ENCODE data around the gene SLC39A8.

The SLC39A8 gene

DNA sequence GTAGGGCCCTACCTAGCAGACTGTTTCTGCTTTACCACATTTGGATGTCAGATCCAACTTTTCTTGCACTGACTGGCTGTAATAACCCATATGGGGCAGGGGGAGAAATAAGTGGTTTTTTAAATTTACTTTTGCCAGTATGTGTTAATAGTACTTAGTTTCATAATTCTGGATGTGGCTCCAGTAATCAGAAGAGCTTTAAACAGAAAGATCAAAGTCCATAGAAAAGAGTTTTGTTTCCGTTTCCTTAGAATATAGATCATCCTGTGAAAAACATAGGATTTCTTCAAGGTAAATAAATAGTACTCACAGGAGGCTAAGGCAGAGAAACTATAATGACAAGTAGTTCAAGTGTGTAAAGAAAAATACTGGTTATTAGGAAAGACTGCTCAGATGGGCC, 85.6 kb downstream of the SLC39A8 start:
- H3K4me3 ChIP-seq (ENCODE audit: low read length) = no peak overlapping the region
- H3K36me3 ChIP-seq (ENCODE audit: control insufficient read depth, low read length) = peaks cover 9% of the 10 kb centered on the region
- no peak overlapping the region for H3K27ac ChIP-seq (ENCODE audit: low read depth, low read length)

DNA sequence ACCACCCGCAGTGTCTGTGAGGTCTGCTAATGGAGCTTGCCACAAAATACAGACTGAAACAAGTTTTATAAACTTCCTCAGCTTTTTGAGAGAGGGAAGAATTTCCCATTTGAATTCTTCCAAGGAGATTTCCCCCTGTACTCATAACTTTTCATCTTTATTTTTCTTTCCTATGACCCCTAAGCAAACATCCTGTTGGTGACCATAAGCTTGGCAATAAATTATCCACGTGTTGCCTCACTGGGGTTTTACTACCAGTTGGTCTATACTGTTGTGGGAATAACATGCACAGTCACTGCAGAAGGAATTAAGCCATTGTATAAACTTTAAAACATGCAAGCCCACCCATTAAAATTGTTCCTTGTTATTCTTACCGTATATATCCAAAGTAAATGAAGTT, 86.2 kb downstream of the SLC39A8 start:
- Histone ChIP-seq H3K4me3 (ENCODE audit: low read length) (no peak overlapping the region), H3K9me3 (ENCODE audit: control insufficient read depth, insufficient read depth, low read length) (no peaks in the 10 kb centered on the region), H3K79me2 (ENCODE audit: control insufficient read depth, low read length) (no peaks in the 10 kb centered on the region), H3F3A (ENCODE audit: control insufficient read depth, insufficient read depth) (no peaks in the 10 kb centered on the region), H4K20me1 (ENCODE audit: control insufficient read depth, insufficient read depth, low read depth, low read length) (no peaks in the 10 kb centered on the region), H3K27ac (ENCODE audit: low read depth, low read length) (no peak overlapping the region), H3K4me1 (ENCODE audit: control insufficient read depth, low read length) (no peaks in the 10 kb centered on the region), H3K9me2 (replicated peaks; ENCODE audit: control insufficient read depth, low read length) (no peaks in the 10 kb centered on the region), H3K36me3 (ENCODE audit: control insufficient read depth, low read length) (peaks cover 9% of the 10 kb centered on the region), H3K27me3 (ENCODE audit: control insufficient read depth, low read length) (no peaks in the 10 kb centered on the region), H3K4me2 (ENCODE audit: low read length) (no peak overlapping the region)
- TF ChIP-seq, protein P1, sequence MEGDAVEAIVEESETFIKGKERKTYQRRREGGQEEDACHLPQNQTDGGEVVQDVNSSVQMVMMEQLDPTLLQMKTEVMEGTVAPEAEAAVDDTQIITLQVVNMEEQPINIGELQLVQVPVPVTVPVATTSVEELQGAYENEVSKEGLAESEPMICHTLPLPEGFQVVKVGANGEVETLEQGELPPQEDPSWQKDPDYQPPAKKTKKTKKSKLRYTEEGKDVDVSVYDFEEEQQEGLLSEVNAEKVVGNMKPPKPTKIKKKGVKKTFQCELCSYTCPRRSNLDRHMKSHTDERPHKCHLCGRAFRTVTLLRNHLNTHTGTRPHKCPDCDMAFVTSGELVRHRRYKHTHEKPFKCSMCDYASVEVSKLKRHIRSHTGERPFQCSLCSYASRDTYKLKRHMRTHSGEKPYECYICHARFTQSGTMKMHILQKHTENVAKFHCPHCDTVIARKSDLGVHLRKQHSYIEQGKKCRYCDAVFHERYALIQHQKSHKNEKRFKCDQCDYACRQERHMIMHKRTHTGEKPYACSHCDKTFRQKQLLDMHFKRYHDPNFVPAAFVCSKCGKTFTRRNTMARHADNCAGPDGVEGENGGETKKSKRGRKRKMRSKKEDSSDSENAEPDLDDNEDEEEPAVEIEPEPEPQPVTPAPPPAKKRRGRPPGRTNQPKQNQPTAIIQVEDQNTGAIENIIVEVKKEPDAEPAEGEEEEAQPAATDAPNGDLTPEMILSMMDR (IDR thresholded peaks at IDR 0.05; ENCODE audit: low read depth, low read length, poor library complexity, severe bottlenecking) = no peak
- no peak for TF ChIP-seq EZH2phosphoT487 (IDR thresholded peaks at IDR 0.05; ENCODE audit: borderline replicate concordance, low read length)

More for the DNA sequence above, 85.6 kb downstream of the SLC39A8 start:
- no peaks in the 10 kb centered on the region for H3K27me3 ChIP-seq (ENCODE audit: control insufficient read depth, low read length)
- H3F3A ChIP-seq (ENCODE audit: control insufficient read depth, insufficient read depth) = no peaks in the 10 kb centered on the region
- no peaks in the 10 kb centered on the region for H3K9me2 ChIP-seq (replicated peaks; ENCODE audit: control insufficient read depth, low read length)
- TF ChIP-seq, protein P1 (IDR thresholded peaks at IDR 0.05; ENCODE audit: low read depth, low read length, poor library complexity, severe bottlenecking) = no peak
- TF ChIP-seq EZH2phosphoT487 (IDR thresholded peaks at IDR 0.05; ENCODE audit: borderline replicate concordance, low read length) = no peak
- no peaks in the 10 kb centered on the region for H3K4me1 ChIP-seq (ENCODE audit: control insufficient read depth, low read length)
- no peaks in the 10 kb centered on the region for H3K79me2 ChIP-seq (ENCODE audit: control insufficient read depth, low read length)
- H3K4me2 ChIP-seq (ENCODE audit: low read length) = no peak overlapping the region
- H3K9me3 ChIP-seq (ENCODE audit: control insufficient read depth, insufficient read depth, low read length) = no peaks in the 10 kb centered on the region
- H4K20me1 ChIP-seq (ENCODE audit: control insufficient read depth, insufficient read depth, low read depth, low read length) = no peaks in the 10 kb centered on the region

DNA sequence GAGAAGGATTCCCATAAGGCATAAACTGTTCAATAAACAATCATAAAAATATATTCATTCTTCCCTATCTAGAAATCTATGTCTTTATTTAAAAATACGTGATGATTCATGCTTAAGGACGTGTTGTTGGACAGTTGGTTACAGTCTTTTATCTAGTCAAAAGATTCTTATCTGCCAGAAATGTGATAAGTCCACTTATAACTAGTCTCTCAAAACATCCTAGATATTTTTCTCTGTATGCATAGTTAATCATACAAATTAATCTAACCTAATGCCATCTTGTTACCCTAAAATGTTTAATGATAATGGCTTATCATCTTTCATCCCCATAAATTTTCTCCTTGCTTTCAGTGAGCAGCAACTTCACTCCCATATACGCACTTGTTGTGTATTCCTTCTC, 89.0 kb downstream of the SLC39A8 start:
- TF ChIP-seq, protein P1 (IDR thresholded peaks at IDR 0.05; ENCODE audit: low read depth, low read length, poor library complexity, severe bottlenecking) = no peak
- no peak for TF ChIP-seq EZH2phosphoT487 (IDR thresholded peaks at IDR 0.05; ENCODE audit: borderline replicate concordance, low read length)
- Histone ChIP-seq H3K9me2 (replicated peaks; ENCODE audit: control insufficient read depth, low read length) (no peaks in the 10 kb centered on the region), H3K27ac (ENCODE audit: low read depth, low read length) (no peak overlapping the region)

DNA sequence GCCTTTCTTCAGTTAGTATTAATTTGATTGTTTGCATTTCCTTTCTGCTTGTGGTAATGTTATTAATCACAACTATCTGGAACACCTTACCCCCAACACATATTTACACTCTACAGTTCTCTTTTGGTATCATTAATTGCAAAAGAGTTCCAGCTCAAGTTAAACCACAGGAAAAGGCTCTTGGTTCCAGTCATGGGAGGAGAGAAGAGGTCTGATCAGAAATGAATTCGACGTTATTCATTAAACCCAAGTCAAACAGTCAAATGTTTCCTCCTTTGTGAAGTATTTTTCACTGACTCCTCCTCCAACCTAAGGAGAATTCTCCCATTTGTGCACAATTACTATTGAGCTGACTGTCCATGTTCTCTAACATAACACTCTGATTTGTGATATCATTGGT, 91.4 kb downstream of the SLC39A8 start:
- Histone ChIP-seq H3K4me1 (ENCODE audit: control insufficient read depth, low read length) (no peaks in the 10 kb centered on the region), H4K20me1 (ENCODE audit: control insufficient read depth, insufficient read depth, low read depth, low read length) (no peaks in the 10 kb centered on the region), H3K4me2 (ENCODE audit: low read length) (no peak overlapping the region), H3K4me3 (ENCODE audit: low read length) (no peak overlapping the region), H3F3A (ENCODE audit: control insufficient read depth, insufficient read depth) (no peaks in the 10 kb centered on the region), H3K9me2 (replicated peaks; ENCODE audit: control insufficient read depth, low read length) (no peaks in the 10 kb centered on the region), H3K27me3 (ENCODE audit: control insufficient read depth, low read length) (no peaks in the 10 kb centered on the region), H3K79me2 (ENCODE audit: control insufficient read depth, low read length) (no peaks in the 10 kb centered on the region), H3K36me3 (ENCODE audit: control insufficient read depth, low read length) (no peaks in the 10 kb centered on the region), H3K27ac (ENCODE audit: low read depth, low read length) (no peak overlapping the region), H3K9me3 (ENCODE audit: control insufficient read depth, insufficient read depth, low read length) (no peaks in the 10 kb centered on the region)
- TF ChIP-seq, protein P1 (IDR thresholded peaks at IDR 0.05; ENCODE audit: low read depth, low read length, poor library complexity, severe bottlenecking) = no peak
- no peak for TF ChIP-seq EZH2phosphoT487 (IDR thresholded peaks at IDR 0.05; ENCODE audit: borderline replicate concordance, low read length)

More for the DNA sequence above, 89.0 kb downstream of the SLC39A8 start:
- no peaks in the 10 kb centered on the region for H3K4me1 ChIP-seq (ENCODE audit: control insufficient read depth, low read length)
- no peaks in the 10 kb centered on the region for H3K27me3 ChIP-seq (ENCODE audit: control insufficient read depth, low read length)
- no peaks in the 10 kb centered on the region for H3K36me3 ChIP-seq (ENCODE audit: control insufficient read depth, low read length)
- H4K20me1 ChIP-seq (ENCODE audit: control insufficient read depth, insufficient read depth, low read depth, low read length) = no peaks in the 10 kb centered on the region
- no peaks in the 10 kb centered on the region for H3K79me2 ChIP-seq (ENCODE audit: control insufficient read depth, low read length)
- no peaks in the 10 kb centered on the region for H3K9me3 ChIP-seq (ENCODE audit: control insufficient read depth, insufficient read depth, low read length)
- no peaks in the 10 kb centered on the region for H3F3A ChIP-seq (ENCODE audit: control insufficient read depth, insufficient read depth)
- no peak overlapping the region for H3K4me3 ChIP-seq (ENCODE audit: low read length)
- no peak overlapping the region for H3K4me2 ChIP-seq (ENCODE audit: low read length)

Data from DOHH2 (cell line).